Measurements from ENCODE around the gene POLN.

- TF ChIP-seq POLR2AphosphoS5 (IDR thresholded peaks at IDR 0.05) (no peak), CTCF (IDR thresholded peaks at IDR 0.05) (no peak), POLR2A (IDR thresholded peaks at IDR 0.05) (no peak)
Measured at GRCh38 chr4:2256156-2256731, 14.3 kb upstream of the POLN start.

Data from transverse colon (tissue), 4 donors.